OCI-LY1 (cell line): ENCODE data around the gene CRYBG1.
"Not testable (repeated sequence)": the region's sequence is repeated elsewhere in the genome, so short reads cannot be mapped to it uniquely, and the experiment has no call there.

Source experiments
- H2AFZ ChIP-seq: fragments of 200-600 bp; sonication (generic), shearing (Covaris generic); 2 replicates; pipeline ENCODE4 v1.6.0; 2014; ENCODE audit warnings: antibody characterized with exemption, mild to moderate bottlenecking, low read length
- H3F3A ChIP-seq: fragments of 200-600 bp; sonication (generic), shearing (Covaris generic); 2 replicates; pipeline ENCODE4 v1.6.0; 2014; ENCODE audit warnings: mild to moderate bottlenecking, antibody characterized with exemption, low read length, moderate library complexity; ENCODE audit not compliant: insufficient read depth
- H3K27ac ChIP-seq: fragments of 200-600 bp; sonication (generic); 2 replicates; pipeline ENCODE4 v1.5.1; 2014; ENCODE audit warnings: low read length, mixed run types, mild to moderate bottlenecking, low read depth; ENCODE audit not compliant: poor library complexity, severe bottlenecking
- H3K27me3 ChIP-seq: fragments of 200-600 bp; sonication (generic); 2 replicates; pipeline ENCODE4 v1.6.0; 2014; ENCODE audit warnings: antibody characterized with exemption, mild to moderate bottlenecking, low read length, moderate library complexity; ENCODE audit not compliant: insufficient read depth
- H3K36me3 ChIP-seq: fragments of 200-600 bp; sonication (generic); 2 replicates; pipeline ENCODE4 v1.6.1; 2014; ENCODE audit warnings: mild to moderate bottlenecking, antibody characterized with exemption, low read length, moderate library complexity, mixed read lengths; ENCODE audit not compliant: insufficient read depth
- H3K4me1 ChIP-seq: fragments of 200-600 bp; sonication (generic); 2 replicates; pipeline ENCODE4 v1.5.1; 2014; ENCODE audit warnings: mild to moderate bottlenecking, low read length, moderate library complexity; ENCODE audit not compliant: insufficient read depth, severe bottlenecking
- H3K4me2 ChIP-seq: fragments of 200-600 bp; sonication (generic), shearing (Covaris generic); 2 replicates; pipeline ENCODE4 v1.6.1; 2014; ENCODE audit warnings: low read length
- H3K4me3 ChIP-seq: fragments of 200-600 bp; sonication (generic); 2 replicates; pipeline ENCODE4 v1.5.1; 2014; ENCODE audit warnings: low read length, low read depth, mild to moderate bottlenecking, mixed read lengths; ENCODE audit not compliant: poor library complexity, severe bottlenecking
- H3K79me2 ChIP-seq: fragments of 200-600 bp; shearing (Covaris generic); 2 replicates; pipeline ENCODE4 v1.6.1; 2016; ENCODE audit warnings: mixed run types, low read length, mixed read lengths; ENCODE audit not compliant: insufficient read depth
- H3K9ac ChIP-seq: fragments of 200-600 bp; sonication (generic), shearing (Covaris generic); 2 replicates; pipeline ENCODE4 v1.6.1; 2014; ENCODE audit warnings: mild to moderate bottlenecking, low read length, mixed read lengths
- H3K9me2 ChIP-seq: fragments of 200-600 bp; sonication (generic), shearing (Covaris generic); 2 replicates; pipeline ENCODE4 v1.6.1; 2014; ENCODE audit warnings: low read depth, mild to moderate bottlenecking, low read length, mixed read lengths
- H3K9me3 ChIP-seq: fragments of 200-600 bp; shearing (Covaris generic); 2 replicates; pipeline ENCODE4 v1.6.1; 2014; ENCODE audit warnings: low read length, mixed read lengths
- H4K20me1 ChIP-seq: fragments of 200-600 bp; sonication (generic), shearing (Covaris generic); 2 replicates; pipeline ENCODE4 v1.6.0; 2016; ENCODE audit warnings: mild to moderate bottlenecking, low read length; ENCODE audit not compliant: insufficient read depth
- CTCF ChIP-seq: fragments of 200-600 bp; sonication (generic), shearing (Covaris generic); IDR thresholded peaks from 2 replicates; pipeline ENCODE4 v1.5.1; 2017; ENCODE audit warnings: mild to moderate bottlenecking, antibody characterized with exemption, low read length, moderate library complexity, mixed read lengths
- EZH2 ChIP-seq: fragments of 200-600 bp; sonication (generic), shearing (Covaris generic); IDR thresholded peaks from 2 replicates; pipeline ENCODE4 v1.8.0; 2017; ENCODE audit warnings: borderline replicate concordance, mixed run types, mild to moderate bottlenecking, antibody characterized with exemption, low read length, moderate library complexity, mixed read lengths

Gene CRYBG1

GRCh38 chr6:106558364-106558763 is 197.8 kb downstream of the CRYBG1 start:
- H3K9me2 ChIP-seq, result no peaks in the 10 kb centered on the region
- no peaks in the 10 kb centered on the region for H3F3A ChIP-seq
- H3K27ac ChIP-seq, result no peak overlapping the region
- no peak overlapping the region for H3K4me2 ChIP-seq
- H3K36me3 ChIP-seq, result peaks cover 67% of the 10 kb centered on the region
- TF ChIP-seq EZH2, result no peak
- TF ChIP-seq CTCF, result no peak
- H3K9me3 ChIP-seq, result no peaks in the 10 kb centered on the region
- no peak overlapping the region for H2AFZ ChIP-seq
- no peaks in the 10 kb centered on the region for H3K27me3 ChIP-seq
- no peaks in the 10 kb centered on the region for H3K79me2 ChIP-seq
- H4K20me1 ChIP-seq, result no peaks in the 10 kb centered on the region
- no peak overlapping the region for H3K4me3 ChIP-seq
- H3K9ac ChIP-seq, result no peak overlapping the region
- H3K4me1 ChIP-seq, result no peaks in the 10 kb centered on the region

DNA sequence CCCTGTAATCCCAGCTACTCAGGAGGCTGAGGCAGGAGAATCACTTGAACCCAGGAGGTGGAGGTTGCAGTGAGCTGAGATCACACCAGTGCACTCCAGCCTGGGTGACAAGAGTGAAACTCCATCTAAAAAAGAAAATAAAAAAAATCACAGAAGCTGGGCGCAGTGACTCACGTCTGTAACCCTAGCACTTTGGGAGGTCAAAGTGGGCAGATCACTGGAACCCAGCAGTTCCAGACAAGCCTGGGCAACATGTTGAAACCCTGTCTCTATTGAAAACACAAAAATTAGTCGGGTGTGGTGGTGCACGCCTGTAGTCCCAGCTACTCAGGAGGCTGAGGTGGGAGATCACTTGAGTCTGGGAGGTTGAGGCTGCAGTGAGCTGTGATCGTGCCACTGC is 199.1 kb downstream of the CRYBG1 start:
- not testable (repeated sequence) for H3K9ac ChIP-seq, H3K9me3 ChIP-seq, H3K27ac ChIP-seq, H3K79me2 ChIP-seq, H3K4me3 ChIP-seq, H3F3A ChIP-seq, H3K4me2 ChIP-seq, H2AFZ ChIP-seq, H3K27me3 ChIP-seq, H3K9me2 ChIP-seq, H4K20me1 ChIP-seq, H3K4me1 ChIP-seq
- H3K36me3 ChIP-seq, result peaks cover 64% of the 10 kb centered on the region

DNA sequence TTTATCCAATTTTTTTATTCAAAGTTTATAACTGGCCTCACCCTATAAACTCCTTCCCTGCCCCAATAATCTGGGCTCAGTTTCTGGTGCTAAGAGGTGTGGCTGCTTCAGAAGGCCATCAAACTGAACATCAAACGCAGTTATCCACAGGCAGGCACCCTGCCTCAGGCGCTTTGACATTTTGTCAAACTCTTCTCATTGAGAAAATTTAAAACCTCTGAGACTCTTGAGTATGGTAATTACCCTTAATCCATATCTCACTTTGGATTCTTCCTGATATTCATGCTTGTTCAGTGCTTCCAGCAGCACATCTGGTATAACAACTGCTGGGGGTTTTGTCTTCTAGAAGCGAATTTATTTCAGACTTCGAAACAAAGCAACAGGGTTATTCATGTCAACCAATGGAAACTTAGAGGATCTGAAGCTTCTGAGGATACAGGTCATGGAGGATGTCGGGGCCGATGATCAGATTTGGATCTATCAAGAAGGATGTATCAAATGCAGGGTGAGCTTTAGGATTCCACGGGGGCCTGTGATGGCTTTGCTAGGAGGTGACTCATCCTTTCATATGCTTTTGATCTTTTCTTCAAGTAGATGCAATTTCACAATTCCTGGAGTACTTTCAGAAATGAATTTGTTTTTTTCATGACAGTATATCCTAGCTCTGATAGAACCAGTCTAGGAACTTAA is 200.6 kb downstream of the CRYBG1 start:
- no peak overlapping the region for H3K4me2 ChIP-seq

More for the DNA sequence above, 200.6 kb downstream of the CRYBG1 start:
- Histone ChIP-seq H3K79me2 (no peaks in the 10 kb centered on the region), H3K36me3 (peaks cover 66% of the 10 kb centered on the region), H3K9me3 (no peaks in the 10 kb centered on the region), H3K4me1 (peaks cover 8% of the 10 kb centered on the region), H3K9ac (no peak overlapping the region), H2AFZ (no peak overlapping the region), H3K27me3 (no peaks in the 10 kb centered on the region), H3K4me3 (no peak overlapping the region), H3K9me2 (no peaks in the 10 kb centered on the region), H3K27ac (no peak overlapping the region), H3F3A (no peaks in the 10 kb centered on the region), H4K20me1 (no peaks in the 10 kb centered on the region)
- TF ChIP-seq CTCF, result no peak
- TF ChIP-seq EZH2, result no peak
